ENCODE data around the gene IL13.

The IL13 gene

DNA sequence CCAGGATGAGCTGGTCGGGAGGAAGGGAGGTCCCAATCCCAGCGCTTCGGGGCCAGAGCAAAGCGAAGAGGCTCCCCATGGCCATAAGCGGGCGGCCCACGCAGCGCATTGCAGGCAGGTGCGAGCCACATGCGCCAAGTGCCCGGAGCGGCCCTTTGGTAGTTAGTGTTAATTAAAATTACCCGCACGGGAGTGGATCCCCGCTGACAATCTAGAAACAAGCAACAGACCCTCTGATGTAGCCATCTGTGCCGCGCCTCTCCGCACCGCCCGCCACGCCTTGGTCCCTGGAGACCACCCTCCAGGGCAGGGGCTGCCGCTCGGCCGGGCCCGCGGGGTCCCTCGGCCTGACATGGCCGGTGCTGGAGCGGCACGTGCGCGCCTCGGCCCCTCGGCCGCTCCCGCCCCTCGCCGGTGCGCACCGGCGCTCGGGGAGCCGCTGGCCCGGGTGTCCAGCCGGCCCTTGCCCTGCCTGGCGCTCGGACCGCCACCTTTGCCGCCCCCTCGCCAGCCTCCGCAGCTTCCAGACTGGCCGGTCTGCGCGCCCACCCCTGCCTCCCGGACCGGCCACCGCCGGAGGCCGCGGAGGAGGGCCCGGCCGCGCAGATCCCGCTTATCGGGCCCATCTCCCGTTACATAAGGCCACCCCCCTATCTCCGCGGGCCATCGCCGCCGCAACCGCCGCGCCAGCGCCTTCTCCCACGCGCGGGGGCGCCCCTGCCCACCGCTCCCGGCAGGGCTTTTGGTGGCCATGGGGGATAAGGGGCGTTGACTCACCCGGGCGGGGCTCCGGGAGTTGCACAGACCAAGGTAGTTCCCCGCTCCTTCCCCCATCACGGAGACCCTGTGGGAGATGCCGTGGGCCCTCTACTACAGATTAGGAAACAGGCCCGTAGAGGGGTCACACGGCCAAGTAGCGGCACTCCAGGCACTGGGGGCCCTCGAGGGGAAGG, 1.9 kb upstream of the IL13 start:
- DNase-seq (ENCODE audit: low read depth) = no peak

DNA sequence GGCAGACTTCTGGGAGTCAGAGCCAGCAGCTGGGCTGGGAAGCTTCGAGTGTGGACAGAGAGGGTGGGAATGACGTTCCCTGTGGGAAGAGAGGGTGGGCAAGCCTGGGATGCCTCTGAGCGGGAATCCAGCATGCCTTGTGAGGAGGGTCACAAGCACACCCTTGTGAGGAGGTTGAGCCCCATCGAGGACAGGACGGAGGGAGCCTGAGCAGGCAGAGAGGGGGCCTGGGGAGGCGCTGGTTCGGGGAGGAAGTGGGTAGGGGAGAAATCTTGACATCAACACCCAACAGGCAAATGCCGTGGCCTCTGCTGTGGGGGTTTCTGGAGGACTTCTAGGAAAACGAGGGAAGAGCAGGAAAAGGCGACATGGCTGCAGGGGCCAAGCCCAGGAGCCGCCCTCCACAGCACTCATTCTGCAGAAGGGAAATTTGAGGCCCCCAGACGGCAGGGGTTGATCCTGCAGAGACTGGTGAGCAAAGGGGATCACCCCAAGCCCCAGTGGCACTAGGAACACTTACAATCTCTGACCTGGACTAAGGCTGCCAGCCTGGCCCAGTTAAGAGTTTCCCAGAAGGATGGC, 1.1 kb upstream of the IL13 start:
- no peak for DNase-seq (ENCODE audit: low read depth)

DNA sequence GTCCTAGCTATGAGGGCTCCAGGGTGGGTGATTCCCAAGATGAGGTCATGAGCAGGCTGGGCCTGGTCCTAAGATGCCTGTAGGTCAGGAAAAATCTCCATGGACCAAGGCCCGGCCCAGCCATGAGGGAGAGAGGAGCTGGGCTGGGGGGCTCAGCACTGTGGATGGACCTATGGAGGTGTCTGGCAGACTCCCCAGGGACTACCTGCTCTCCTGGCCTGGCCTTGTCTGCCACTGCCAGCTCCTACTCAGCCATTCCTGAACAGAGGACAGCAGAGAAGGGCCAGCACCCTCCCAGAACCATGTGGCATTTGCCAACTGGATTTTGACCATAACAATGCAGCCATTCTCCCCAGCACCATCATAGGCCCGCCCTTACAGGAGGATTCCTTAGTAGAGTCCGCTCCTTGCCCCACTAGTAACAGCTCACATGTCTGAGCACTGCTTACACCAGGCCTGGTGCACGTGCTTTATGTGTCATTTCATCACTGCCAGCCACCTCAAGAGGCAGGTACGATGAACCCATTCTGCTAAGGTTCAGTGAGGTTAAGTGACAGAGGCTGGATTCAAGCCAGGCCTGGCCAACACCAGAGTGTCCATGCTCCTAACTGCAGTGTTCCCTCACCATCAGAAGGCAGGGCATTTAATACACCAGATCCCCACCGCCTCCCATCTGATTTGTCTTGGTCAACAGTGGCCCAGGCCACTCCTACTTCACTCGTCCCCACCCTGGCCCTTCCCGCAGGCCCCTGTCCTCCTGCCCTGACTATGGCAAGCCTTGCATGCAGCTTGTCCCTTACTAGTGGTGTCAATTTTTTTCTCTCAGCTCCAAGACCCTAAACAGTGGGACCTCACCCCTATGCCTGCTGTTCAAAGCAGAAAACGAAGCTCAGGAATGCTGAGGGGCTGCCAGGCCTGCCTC, 669 bp downstream of the IL13 start:
- no peak for DNase-seq (ENCODE audit: low read depth)

DNA sequence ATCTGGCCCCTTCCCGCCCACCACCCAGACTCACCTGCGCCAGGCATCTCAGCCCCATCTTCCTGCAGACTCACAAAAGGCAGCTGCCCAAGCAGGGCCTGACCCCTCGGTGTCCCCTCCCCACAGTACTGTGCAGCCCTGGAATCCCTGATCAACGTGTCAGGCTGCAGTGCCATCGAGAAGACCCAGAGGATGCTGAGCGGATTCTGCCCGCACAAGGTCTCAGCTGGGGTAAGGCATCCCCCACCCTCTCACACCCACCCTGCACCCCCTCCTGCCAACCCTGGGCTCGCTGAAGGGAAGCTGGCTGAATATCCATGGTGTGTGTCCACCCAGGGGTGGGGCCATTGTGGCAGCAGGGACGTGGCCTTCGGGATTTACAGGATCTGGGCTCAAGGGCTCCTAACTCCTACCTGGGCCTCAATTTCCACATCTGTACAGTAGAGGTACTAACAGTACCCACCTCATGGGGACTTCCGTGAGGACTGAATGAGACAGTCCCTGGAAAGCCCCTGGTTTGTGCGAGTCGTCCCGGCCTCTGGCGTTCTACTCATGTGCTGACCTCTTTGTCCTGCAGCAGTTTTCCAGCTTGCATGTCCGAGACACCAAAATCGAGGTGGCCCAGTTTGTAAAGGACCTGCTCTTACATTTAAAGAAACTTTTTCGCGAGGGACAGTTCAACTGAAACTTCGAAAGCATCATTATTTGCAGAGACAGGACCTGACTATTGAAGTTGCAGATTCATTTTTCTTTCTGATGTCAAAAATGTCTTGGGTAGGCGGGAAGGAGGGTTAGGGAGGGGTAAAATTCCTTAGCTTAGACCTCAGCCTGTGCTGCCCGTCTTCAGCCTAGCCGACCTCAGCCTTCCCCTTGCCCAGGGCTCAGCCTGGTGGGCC, 1.9 kb downstream of the IL13 start:
- no peak for DNase-seq (ENCODE audit: low read depth)

DNA sequence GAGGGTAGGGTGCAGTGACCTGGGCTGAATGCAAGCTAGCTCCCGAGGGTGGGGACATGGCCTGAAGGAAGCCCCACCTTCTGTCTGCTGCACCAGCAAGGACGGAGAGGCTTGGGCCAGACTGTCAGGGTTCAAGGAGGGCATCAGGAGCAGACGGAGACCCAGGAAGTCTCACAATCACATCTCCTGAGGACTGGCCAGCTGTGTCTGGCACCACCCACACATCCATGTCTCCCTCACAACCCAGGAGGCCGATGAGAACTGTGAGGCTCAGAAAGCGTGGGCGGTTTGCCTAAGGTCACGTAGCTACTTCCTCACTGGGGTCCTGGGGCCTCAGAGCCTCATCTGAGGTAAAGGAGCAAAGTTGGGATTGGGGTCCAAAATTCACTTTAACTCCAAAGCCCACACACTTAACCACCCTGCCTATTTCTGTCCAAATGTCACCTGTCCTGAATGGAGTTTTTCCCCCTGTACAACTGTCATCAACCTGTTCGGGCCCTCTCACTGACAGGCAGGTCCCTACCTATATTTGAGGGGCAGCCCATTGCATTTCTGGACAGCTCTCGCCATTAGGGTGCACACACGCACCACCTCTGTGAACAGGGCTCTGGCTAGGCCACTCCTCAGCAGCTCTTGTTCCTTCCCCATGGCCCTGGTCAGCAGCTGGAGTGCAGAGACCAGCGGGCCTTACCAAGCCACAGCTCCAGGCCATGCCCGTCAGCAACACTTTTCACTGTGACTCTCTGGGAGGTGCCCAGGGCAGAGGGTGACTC, 3.4 kb downstream of the IL13 start:
- no peak for DNase-seq (ENCODE audit: low read depth)

DNA sequence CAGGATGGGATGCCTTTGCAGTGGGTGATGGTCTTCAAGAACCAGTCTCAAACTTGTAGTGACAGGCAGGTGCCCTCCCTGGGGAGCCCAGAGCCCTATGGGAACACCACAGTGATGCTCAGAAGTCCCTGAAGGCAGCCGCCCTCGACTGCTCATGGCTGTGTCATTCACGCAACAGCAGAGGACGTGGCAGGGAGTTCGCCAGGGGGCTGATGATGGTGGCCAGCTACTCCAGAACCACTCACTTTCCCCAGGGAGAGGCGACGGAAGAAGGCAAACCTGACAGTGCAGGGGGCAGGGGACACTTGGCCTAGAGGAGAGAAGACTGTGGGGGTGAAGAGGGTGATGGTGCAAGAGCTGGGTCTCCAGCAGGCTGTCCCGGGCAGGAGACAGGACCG, 4.0 kb downstream of the IL13 start:
- no peak for DNase-seq (ENCODE audit: low read depth)

DNA sequence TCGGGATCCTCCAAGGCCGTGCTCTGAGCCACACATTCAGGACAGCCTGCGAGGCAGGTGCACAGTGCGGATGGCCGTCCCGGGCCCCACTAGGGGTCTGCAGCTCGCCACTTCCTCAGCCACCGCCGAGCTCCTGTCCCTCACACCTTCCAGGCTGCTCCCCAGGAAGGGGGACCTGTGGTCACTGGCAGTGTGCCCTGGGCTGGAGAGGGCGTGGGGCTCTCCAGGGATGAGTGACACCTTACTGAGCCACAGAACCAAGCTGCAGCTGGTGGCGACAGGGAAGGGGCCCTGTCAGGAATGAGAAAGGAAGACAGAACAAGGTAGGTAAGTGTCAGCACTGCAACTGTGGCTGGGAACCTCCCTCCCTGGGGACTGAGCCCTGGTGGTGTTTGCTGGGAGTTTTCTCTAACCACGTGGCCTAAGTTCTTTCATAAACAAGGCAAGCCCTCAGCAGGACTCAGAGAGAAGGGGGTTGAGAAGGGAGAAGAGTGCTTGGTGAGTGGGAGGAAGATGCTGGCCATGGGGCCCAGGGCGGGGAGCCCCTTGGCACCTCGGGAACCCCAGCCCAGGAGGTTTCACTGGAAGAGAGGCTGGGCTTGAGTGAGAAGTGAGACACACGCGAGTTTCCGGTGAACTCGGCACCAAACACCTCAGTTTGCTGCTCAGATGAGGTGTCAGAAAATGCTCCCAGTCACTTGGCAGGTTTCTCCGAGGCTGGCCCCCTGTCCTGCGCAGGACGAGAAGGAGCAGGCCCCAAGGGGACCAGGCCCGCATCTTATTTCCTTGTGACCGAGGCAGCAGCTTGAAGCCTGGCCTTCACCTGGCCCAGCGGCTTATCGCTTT, 5.2 kb downstream of the IL13 start:
- DNase-seq (ENCODE audit: low read depth) = no peak

DNA sequence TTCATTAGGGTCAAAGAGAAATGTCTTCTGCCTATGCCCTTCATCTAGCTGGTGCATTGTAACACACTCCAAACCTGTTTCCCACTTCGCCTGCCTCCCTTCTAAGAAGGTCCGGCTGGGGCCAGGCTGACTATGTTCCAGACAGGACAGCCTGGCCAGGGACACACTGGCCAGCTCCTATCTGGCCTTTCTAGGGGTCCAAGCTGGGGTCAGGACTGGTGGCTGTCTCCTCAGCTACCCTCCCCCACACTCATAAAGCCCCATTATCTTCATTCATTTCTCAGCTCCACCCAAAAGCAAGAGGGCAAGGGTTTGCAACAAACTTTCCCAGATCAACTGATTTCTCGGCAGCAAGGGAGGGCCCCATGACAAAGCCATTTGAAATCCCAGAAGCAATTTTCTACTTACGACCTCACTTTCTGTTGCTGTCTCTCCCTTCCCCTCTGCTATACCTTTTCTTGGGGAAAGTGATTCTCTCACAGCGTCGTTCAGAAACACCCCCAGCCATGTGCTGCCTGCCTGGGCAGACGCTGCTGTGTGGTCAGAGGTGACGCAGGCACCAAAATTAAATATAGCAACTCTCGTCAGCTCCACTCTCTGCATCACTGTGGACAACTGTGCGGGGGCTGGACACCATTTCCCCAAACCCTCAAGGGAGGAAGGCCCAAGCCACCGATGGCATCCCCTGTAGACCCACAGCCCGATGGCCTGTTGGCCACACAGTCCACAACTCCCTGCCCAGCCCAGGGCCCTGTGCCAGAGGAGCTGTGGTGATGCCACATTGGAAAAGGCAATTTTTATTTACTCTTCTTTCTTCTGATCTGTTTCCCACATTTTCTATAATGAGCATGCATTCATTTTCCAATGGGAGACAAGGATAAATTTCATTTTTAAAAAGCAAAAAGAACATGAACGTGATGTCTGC, 6.1 kb downstream of the IL13 start:
- no peak for DNase-seq (ENCODE audit: low read depth)

DNA sequence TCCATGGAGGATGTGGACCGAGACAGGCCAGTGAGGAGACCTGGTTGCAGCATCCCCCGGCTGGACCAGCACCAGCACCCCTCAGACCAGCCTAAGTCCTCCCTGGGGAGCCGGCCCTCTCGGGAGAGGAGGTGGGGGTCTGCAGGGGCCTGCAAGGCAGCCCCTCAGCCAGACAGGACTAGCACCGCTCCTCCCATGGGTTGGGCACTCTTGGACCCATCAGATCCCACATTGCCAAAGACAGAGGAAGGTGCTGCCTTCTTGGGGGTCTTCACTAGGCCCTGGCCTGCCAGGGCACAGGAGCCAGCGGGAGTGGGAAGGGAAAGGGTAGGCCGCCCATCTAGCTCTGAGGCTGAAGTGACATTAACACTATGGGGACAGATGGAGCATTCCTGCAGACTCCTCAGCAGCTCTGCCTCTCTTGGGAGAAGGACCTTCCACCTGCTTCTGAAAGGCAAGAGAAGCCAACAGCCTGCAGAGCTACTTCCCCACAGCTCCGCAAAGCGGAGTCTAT, 6.8 kb downstream of the IL13 start:
- DNase-seq (ENCODE audit: low read depth) = no peak

DNA sequence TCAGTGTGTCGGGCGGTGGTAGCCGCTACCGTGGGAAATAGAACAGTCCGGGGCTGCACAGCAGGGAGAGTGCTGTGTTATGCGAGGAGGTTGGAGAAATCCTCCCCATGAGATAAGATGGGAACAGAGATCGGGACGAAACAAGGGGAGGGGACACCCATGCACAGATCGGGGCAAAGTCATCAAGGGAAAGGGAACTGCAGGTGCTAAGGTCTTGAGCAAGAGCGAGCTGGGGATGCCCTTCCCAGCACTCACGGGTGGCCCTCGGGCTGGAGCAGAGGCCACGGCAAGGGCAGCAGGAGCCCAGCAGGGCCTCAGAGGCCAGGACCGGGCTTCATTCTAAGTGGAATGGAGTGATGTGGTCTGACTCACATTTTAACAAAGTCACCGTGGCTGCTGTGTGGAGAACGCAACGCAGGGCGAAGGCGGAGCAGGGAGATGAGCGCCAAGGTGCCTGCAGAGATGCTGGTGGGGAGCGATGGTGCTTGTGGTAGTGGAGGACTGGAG, 7.7 kb downstream of the IL13 start:
- no peak for DNase-seq (ENCODE audit: low read depth)

DNA sequence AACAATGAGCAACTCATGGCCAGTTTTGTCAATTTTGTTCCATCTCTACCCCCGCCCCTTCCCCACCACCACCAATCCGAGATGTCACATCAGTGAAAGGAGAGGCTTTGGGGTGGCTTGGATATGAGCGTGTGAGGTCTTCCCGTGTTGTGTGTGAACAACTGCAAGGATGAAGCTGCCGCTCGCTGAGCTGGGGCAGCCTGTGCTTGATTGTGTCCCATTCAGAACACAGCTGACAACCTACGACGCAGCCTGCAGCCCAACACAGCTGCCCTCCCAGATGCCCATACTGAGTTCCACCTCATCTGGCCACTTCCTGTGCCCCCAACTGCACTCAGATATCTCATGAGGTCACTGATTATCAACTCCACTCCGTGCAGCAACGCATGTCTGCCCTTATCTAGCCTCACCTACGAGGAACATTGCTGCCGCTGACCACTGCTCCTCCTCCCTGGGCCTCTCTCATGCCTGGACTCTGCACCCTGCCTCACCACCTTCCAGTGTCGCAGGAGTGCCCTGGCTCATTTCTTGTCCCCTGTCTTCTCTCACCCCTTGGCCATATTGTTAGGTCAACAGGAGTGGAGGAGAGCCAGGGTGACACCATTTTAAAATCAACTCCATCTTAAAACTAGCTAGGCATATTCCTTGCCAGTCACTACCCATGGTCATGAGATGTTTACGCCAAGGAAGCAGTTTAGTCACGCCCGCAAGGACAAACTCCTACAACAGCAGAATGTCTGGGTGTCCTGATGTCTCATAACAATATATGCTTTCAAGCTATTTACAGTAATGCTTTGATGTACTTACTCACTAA, 8.5 kb downstream of the IL13 start:
- DNase-seq (ENCODE audit: low read depth) = no peak

DNA sequence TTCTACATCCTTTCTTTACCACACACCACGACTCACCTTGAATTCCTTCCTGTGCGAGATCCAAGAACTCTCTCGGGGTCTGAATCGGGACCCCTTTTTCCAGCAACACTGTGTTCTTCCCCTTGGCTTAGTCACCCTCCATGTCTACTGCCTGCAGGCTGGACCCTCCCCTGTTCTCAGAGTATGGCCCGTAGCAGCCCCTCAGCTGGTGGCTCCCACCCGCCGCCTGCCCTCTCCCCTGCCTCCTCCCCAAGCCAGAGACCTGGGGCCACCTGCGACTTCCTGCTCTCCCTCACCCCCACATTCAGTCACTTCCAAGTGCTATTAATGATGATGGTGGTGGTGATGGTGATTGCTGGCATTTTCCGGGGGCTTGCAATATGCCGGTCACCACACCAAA, 9.3 kb downstream of the IL13 start:
- DNase-seq (ENCODE audit: low read depth) = no peak

DNA sequence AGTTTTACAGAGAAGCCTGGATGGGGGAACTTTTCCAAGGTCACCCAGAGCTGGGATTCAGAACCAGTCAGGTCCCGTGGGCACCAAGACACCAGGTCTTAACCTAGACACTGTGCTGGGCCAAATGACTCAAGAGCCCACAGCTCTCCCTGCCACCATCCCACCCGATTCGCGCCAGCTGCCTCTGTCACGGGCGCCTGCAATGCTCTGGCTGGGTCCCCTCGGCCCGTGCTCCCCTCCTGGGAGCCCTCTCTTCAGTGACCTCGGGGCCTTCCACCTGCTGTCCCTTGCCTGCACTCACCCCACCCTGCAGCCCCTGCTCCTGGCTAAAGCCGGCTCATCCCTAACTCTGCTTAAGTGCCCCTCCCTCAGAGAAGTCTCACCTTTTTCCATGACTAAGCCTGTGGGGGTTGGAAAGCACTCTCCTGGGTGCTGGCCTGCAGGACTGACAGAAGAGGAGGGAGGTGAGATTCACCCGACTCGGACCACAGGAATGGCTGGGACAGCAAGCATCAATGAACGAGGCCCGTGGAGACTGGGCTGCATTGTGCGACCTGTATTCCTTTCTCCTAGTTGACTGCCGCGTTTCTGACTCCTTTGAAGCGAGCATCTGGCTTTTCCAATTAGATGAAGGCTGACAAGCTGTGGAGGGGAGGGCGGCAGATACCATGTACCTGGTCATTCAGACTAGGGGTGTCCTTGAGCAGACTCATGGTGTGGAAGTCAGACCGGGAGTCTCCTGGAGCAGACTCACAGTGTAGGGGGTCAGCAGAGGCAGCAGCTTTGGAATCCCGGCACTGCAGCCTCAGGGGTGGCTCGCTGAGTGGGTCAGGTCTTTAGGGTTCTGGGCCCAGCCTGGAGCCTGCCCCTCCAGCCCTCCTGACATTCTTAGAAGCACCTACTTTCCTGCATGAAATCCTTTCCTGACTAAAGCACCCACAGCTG, 10.1 kb downstream of the IL13 start:
- no peak for DNase-seq (ENCODE audit: low read depth)

DNA sequence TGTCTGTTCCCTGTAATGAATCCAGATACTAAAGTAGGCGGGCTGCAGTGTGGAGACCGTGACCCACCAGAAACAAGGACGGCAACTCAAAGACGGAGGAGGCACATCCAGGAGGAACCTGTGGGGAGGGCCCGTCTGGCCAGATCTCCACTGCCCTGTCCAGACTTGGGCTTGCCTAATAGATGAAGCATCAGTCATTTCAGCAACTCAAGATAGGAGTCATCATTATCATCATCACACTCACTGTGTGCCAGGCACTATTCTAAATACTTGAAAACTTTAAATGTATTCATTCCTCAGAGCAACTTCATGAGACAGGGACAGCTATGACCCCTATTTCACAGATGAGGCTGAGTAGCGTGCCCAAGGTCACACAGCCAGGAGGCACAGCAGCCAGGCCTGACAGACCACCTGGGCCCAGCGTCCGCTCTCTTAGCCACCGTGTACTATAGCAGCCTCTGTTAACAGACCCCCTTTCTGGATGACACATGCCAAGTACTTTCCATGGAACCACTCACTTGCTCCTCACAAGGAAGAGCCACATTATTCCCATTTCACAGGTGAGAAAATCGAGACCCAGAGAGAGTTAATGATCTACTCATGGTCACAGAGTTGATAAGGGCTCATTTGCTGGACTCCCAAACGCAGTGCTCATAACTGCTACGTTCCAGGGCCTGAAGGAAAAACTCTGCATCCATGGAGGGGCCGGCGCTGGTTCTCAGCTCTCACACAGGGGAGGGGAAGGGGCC, 10.9 kb downstream of the IL13 start:
- no peak for DNase-seq (ENCODE audit: low read depth)

DNA sequence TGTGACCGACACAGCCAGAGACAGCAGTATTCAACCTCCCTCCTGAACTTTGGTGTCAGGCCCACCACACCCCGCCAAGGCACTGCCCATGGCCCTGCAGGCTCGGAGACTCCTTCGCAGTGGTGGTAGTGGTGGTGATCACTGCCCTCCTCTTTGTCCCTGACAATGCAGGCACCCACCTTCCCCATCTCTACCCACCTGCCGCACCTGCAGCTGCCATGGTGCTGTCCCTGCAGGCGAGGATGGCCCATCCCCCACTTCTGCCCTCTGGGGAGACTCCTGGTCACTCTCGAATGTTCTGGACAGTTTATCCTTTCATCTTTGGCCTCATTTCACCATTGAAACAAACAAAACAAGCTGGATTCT, 11.5 kb downstream of the IL13 start:
- DNase-seq (ENCODE audit: low read depth) = no peak
